ENCODE measurements around the gene GDPD5.

GDPD5 gene

DNA sequence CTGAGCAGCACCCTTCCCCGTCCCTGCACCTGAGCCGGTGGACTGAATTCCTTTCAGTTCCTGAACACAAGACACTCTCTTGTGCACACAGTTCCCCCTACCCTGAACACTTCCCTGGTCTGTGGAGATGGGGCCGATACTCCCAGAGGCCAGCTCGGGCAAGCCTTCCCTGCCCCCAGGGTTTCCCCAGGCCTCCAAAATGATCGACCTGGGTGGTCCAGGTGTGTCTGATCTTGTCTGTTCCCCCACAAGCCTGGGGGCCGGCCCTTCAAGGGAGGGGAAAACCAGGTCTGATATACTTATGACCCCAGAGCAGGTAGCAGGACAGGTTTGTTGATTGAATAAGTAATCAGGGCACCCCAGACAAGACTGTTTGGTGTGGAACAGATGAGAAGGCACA, 52.1 kb downstream of the GDPD5 start:
- H3K9me3 Mint-ChIP-seq: no peaks in the 10 kb centered on the region
- no peak overlapping the region for H3K27ac Mint-ChIP-seq
- DNase-seq: no peak
- peaks cover 14% of the 10 kb centered on the region for H3K4me1 Mint-ChIP-seq
- H3K36me3 Mint-ChIP-seq (ENCODE audit: low read depth): no peaks in the 10 kb centered on the region
- no peak for ATAC-seq
- no peaks in the 10 kb centered on the region for H3K27me3 Mint-ChIP-seq
- no peak overlapping the region for H3K4me3 Mint-ChIP-seq

DNA sequence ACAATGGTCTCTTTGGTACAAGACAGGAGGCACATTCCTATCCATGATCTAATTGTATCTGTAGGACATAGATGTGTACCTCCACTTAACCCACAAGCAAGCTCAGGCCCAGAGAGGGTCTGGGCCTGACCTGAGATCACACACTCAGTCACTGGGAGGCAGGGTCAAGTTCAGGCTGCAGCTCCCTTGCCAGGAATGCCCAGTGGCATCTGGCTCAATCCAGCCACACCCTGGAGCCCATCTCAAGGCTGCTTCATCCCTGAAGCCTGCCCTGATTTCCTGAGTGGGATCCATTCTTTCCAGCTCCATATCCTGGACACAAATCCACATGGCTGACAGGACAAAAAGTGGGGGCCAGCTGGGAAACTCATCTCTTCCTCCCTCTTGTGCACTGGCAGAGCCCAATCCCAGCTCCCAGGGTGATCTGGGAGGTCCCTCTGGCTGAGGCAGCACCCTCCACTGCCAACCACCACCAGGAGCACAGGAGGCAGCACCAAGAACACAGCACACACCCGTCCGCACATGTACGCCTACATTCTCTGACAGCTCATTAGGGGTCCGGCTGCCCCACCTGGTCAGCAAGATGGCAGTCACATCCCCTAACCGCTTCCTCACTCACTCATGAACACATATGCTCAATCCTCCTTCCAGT, 53.5 kb downstream of the GDPD5 start:
- H3K27ac Mint-ChIP-seq: no peak overlapping the region
- no peak overlapping the region for H3K4me3 Mint-ChIP-seq
- DNase-seq (no peak), ATAC-seq (no peak)
- H3K27me3 Mint-ChIP-seq: no peaks in the 10 kb centered on the region
- H3K4me1 Mint-ChIP-seq: peaks cover 14% of the 10 kb centered on the region
- no peaks in the 10 kb centered on the region for H3K9me3 Mint-ChIP-seq
- H3K36me3 Mint-ChIP-seq (ENCODE audit: low read depth): no peaks in the 10 kb centered on the region

DNA sequence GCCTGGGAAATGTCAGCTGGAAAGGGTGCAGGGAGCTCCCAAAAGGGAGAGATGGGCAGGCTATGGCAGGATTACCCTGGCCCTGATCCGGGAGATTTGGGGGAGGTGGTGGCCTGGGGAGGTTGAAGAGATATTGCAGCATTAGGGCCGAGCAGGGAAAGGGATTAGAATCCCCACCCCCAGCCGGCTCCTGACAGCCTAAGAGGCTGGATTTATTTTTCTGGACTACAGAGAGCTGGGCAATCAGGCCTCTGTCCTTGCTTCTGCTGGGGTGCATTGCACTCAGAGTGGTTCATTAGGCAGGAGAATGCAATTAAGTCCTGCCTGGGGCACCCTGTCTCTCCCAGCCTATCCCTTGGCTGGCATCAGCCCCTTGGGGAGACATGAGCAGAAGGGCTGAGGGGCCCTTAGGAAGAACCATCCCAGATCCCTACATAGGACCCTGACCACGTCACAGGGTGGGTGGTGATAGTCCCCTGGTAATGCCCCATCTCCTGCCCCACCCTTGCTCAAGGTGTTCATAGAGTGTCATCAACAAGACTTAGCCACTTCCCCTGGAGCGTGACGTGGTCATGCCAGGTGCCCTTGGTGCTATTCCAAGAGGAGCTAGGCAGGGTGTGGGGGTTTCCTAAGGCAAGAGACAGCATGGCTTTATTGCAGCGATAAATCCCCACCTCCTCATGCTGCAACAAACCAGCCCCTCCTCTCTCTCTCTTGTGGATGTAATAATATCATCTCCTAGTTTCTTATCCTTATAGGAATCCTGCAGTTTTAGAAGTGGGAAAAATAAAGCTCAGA, 54.4 kb downstream of the GDPD5 start:
- Mint-ChIP-seq H3K4me3 (no peak overlapping the region), H3K27ac (no peak overlapping the region), H3K36me3 (ENCODE audit: low read depth) (no peaks in the 10 kb centered on the region), H3K9me3 (no peaks in the 10 kb centered on the region), H3K4me1 (peaks cover 14% of the 10 kb centered on the region), H3K27me3 (no peaks in the 10 kb centered on the region)
- DNase-seq: no peak
- no peak for ATAC-seq

DNA sequence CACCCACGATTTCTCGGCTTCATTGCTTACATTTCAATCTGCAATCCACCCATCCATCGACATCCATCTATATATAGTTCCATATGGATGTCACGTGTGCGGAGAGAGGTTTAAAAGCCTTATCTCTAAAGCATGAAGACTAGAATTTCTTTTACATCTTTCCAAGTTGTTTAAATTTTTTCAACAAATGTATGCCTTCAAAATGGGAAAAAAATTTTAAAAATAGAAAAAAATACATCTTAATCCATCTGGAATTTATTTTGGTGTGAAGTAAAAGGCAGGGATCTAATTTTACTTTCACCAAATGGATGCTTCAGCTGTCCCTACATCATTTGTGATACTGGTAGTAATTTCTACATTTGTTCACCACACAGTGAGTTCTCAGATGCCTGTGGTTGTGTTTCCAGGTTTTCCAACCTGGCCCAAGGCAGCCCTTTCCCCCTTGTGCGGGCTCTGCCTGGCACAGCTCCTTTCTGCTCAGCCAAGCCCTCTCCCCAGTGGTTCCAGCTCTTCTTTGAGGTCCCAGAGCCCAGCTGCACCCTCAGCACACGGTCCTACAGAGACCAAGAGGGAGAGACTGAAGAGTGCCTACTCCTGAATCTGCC, 55.2 kb downstream of the GDPD5 start:
- DNase-seq (no peak), ATAC-seq (no peak)
- Mint-ChIP-seq H3K36me3 (ENCODE audit: low read depth) (no peaks in the 10 kb centered on the region), H3K27ac (no peak overlapping the region), H3K4me1 (peaks cover 7% of the 10 kb centered on the region), H3K4me3 (no peak overlapping the region), H3K27me3 (no peaks in the 10 kb centered on the region), H3K9me3 (no peaks in the 10 kb centered on the region)

DNA sequence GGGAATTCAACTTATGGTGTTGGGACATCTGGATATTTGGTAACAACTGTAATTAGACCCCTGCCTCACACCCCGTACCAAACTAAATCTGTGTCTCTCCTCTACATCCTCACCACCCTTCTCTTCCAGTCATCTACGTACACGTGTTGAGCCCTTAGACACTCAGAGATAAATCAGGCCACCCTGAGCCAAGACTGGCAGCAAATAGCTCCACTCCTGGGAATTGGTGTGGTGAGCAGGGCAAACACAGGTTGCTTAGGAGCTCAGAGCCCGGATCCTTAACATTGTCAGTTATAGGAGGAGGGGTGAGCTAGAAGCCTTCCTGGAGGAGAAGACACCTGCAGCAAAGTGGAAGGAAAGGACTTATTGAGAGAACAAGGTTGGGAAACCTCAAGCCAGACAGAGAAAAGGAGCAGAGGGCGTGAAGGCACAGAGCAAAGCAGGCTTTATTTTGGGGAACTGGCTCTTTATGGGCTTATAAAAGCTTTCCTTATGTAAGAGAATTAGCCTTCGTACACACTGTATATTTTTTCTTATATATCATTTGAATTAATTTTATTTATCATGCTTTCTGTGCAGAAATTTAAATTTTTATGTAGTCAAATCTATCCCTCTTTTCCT, 55.8 kb downstream of the GDPD5 start:
- no peak overlapping the region for H3K4me3 Mint-ChIP-seq
- no peaks in the 10 kb centered on the region for H3K36me3 Mint-ChIP-seq (ENCODE audit: low read depth)
- peaks cover under 1% of the 10 kb centered on the region for H3K4me1 Mint-ChIP-seq
- ATAC-seq: no peak
- H3K27me3 Mint-ChIP-seq: no peaks in the 10 kb centered on the region
- H3K9me3 Mint-ChIP-seq: no peaks in the 10 kb centered on the region
- DNase-seq: no peak
- H3K27ac Mint-ChIP-seq: no peak overlapping the region

DNA sequence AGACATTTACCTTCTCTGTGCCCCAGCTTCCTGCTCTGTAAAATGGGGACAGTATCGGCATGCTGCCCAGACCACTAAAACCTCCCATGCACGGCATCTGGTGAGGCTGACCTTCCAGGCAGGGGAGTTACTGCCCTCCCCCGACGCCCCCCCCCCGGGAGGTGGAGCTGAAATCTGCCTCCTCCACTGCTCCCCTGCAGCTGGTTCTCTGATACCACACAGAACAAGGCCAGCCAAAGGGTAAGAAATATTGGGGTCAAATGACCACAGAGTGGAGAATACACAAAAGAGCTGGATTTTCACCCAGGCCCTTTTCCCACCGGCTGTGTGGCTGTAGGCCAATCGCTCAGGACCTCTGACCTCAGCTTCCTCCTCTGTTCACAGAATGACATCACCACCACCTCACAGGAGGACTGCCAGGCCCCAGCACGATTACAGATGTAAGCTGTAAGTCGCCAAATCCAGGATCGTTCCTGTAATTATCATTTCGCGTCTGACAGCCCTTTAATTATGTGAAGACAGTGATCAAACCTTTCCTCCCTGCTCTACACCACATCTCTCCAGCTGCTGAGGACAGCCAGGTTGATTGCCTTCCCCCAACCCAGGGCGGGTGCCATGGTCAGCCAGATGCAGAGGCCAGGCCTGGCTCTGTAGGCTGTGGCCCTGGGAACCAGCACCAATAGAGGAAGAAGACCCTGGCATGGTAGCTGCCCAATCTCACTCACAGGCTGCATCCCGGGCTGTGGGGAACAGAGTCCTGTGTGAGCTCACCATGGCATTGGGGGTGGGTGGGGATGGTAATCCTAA, 57.0 kb downstream of the GDPD5 start:
- Mint-ChIP-seq H3K4me1 (no peaks in the 10 kb centered on the region), H3K4me3 (no peak overlapping the region), H3K36me3 (ENCODE audit: low read depth) (no peaks in the 10 kb centered on the region), H3K9me3 (no peaks in the 10 kb centered on the region), H3K27me3 (no peaks in the 10 kb centered on the region), H3K27ac (no peak overlapping the region)
- DNase-seq (no peak), ATAC-seq (no peak)

DNA sequence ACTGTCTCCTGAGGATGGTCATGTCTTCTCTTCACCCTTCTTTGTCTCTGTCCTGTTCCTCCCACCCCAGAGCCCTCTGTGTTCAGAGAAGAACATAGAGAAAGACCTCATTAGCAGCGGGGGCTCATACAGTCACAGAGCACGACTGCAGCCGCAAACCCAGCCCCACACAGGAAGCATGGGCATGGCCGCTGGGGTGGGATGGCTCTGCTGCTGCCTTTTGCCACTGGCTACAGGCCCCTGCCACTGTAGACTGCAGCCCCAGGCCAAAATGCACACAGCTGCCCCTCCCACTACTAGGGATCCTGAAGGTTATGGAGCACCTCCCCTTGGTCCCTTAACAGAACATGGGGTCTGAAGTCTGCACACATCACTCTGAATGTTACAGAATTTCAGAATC, 57.9 kb downstream of the GDPD5 start:
- ATAC-seq: no peak
- no peak for DNase-seq
- Mint-ChIP-seq H3K27ac (no peak overlapping the region), H3K4me1 (no peaks in the 10 kb centered on the region), H3K36me3 (ENCODE audit: low read depth) (no peaks in the 10 kb centered on the region), H3K27me3 (no peaks in the 10 kb centered on the region), H3K4me3 (no peak overlapping the region), H3K9me3 (no peaks in the 10 kb centered on the region)

DNA sequence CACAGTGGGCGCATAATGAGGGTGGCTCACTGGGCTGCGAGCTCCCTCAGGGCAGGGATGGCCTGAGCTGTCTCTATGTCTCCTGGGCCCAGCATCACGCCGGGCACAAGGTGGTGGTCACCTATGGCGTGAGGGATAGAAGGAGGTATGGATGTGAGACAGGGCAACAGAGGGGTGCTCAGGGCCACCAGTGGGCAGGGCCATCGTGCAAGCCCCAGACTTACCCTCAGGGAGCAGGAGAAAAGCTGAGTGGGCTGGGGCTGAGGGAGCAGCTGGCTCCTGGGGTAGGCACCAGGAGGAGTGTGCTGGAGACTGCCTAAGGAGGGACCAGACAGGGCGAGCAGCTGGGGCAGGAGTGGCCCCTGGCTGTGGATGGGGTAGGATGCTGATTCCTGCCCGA, 58.4 kb downstream of the GDPD5 start:
- no peak overlapping the region for H3K27ac Mint-ChIP-seq
- no peak for DNase-seq
- H3K36me3 Mint-ChIP-seq (ENCODE audit: low read depth): no peaks in the 10 kb centered on the region
- H3K27me3 Mint-ChIP-seq: no peaks in the 10 kb centered on the region
- no peak overlapping the region for H3K4me3 Mint-ChIP-seq
- H3K9me3 Mint-ChIP-seq: no peaks in the 10 kb centered on the region
- ATAC-seq: no peak
- H3K4me1 Mint-ChIP-seq: no peaks in the 10 kb centered on the region

DNA sequence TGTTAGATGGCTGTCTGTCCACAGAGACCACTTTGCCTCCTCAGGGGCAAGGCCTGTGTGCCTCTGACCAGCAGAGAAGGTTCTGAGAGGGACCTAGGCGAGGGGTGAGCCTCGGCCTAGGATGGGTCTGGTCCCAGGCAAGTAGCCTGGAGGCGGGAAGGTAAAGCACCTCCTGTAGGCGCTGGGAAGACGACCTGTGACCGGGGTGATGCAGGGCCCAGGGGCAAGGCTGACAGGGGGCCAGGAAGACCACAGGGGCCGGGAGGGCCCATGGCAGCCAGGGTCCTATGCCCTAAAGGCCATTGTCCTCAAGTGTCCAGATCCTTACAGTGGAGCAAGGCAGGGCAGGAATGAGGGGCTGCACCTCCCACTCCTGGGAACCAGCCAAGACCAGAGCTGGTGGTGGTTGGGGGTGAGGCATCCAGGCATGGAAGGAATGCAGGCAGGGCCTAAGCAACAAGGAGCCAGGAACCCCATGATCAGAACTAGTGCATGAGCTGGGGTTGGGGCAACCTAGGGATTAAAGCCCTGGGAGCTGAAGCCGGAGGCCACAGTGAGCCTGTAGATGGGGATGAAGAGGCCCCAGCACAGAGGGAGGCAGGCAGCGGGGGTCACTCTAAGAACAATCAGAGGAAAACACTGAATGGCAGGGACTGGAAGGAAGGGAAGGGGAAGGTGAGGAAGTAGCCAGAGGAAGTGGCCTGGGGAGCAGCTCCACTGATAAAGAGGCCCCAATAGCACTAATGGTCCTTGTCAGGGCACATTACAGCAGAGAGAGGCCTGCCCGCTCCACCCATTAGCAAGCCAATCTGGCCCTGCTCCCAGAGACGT, 59.8 kb downstream of the GDPD5 start:
- no peaks in the 10 kb centered on the region for H3K4me1 Mint-ChIP-seq
- DNase-seq (no peak), ATAC-seq (no peak)
- no peaks in the 10 kb centered on the region for H3K36me3 Mint-ChIP-seq (ENCODE audit: low read depth)
- no peak overlapping the region for H3K4me3 Mint-ChIP-seq
- no peak overlapping the region for H3K27ac Mint-ChIP-seq
- no peaks in the 10 kb centered on the region for H3K9me3 Mint-ChIP-seq
- H3K27me3 Mint-ChIP-seq: no peaks in the 10 kb centered on the region

DNA sequence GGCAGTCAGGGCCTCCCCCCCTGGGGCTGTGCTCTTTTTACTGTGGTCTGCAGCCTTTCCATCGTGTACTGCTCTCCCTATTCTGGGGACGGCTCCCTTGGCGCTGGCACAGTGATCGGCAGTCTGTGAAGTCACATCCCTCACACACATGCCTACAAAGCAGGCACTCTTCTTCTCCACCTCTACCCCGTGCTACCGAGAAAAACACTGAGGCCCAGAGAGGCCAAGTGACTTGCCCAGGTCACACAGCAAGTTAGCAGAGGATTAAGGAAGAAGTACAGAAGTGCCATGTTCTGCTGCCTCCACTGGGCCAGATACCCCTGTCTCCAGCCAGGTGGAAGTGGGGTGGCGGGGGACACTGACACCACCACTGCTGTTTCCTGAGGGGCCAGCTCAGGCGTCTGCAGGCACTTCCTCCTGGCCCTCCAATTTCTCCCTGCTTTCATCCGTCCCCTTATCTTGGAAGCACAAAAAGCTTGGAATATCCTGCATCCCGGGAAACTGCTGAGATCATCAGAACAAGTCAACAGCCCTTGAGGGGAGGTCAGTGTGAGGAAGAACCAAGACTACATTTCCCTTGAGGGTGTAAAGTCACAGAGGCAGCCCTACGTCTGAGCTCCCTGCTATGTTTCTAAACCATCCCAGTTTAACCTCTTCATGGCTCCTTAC, 62.5 kb downstream of the GDPD5 start:
- Mint-ChIP-seq H3K27me3 (no peaks in the 10 kb centered on the region), H3K27ac (no peak overlapping the region), H3K36me3 (ENCODE audit: low read depth) (no peaks in the 10 kb centered on the region), H3K4me1 (no peaks in the 10 kb centered on the region), H3K9me3 (no peaks in the 10 kb centered on the region), H3K4me3 (no peak overlapping the region)
- ATAC-seq (no peak), DNase-seq (no peak)

DNA sequence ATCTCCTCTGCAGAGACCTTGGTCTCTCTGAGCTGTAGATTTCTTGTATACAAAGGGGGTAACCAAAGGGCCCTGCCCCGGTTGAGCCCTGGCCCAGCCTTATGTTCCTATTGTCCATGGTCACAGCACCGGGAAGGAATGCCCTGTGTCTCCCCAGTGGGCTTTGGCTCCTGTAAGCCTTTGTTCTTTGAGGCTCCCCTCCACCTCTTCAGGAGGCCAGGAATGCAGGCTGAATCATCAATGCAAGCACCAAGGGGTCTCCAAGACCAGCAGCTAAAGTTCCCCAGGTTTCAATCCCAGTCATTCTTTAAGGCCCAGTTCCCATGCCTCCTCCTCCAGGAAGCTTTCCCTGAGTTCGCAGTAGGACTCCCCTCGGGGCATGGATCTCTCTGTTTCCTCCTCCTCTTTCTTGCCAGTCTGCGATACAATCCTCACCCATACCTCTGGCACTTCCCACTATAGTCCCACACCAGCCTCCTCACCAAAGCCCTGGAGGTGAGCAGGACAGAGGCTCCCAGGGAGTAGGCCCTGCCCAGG, 63.6 kb downstream of the GDPD5 start:
- Mint-ChIP-seq H3K4me3 (no peak overlapping the region), H3K27ac (no peak overlapping the region), H3K4me1 (no peaks in the 10 kb centered on the region), H3K9me3 (no peaks in the 10 kb centered on the region), H3K27me3 (no peaks in the 10 kb centered on the region), H3K36me3 (ENCODE audit: low read depth) (no peaks in the 10 kb centered on the region)
- ATAC-seq (no peak), DNase-seq (no peak)

DNA sequence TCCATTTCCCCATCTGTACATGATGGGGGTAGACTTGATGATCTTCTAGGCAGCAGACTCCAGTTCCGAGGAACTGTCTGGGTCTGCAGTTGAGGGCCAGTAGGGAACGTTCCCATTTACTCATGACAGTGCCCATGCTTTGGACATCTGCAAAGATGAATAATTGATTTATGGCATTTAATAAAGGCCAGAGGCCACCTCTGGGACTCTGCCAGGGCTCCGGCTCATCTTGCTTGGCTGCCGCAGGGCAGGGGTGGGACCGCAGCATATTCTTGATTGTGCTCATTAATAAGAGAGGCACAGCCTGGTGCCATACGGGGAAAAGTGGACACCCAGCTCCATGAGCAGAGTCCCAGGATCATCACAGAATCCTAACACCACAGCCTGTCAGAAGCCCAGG, 64.6 kb downstream of the GDPD5 start:
- Mint-ChIP-seq H3K4me1 (no peaks in the 10 kb centered on the region), H3K9me3 (no peaks in the 10 kb centered on the region), H3K27me3 (no peaks in the 10 kb centered on the region), H3K27ac (no peak overlapping the region), H3K4me3 (no peak overlapping the region), H3K36me3 (ENCODE audit: low read depth) (no peaks in the 10 kb centered on the region)
- no peak for ATAC-seq
- no peak for DNase-seq

DNA sequence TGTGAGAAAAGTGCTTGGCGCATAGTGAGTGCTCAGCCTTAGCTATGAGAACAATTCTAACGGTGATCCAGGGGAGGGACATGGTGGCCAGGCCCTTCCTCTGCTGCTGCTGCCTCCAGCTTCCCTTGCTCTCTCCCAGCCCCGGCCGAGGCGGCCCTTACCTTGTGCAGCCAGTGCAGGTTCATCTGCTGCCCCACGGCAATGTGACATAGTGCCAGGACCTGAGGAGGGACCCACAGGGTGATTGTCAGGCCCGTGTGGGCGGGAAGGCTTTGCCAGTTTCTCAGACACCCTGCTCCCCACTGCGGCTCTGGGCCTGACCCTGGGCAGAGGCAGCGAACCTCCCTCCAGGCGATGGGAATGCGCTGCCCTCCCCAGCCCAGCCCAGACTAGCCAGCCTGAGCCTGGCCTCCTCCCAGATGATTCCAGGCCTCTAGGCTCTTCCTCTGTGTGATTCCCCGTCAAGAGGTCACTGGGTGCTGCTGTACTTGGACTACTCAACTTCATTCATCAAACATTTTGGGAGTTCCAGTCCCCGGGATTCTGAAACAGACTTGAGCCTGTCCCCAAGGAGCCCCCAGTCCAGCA, 69.1 kb downstream of the GDPD5 start:
- no peak for ATAC-seq
- no peak overlapping the region for H3K4me3 Mint-ChIP-seq
- no peaks in the 10 kb centered on the region for H3K9me3 Mint-ChIP-seq
- H3K27ac Mint-ChIP-seq: no peak overlapping the region
- no peaks in the 10 kb centered on the region for H3K27me3 Mint-ChIP-seq
- no peaks in the 10 kb centered on the region for H3K36me3 Mint-ChIP-seq (ENCODE audit: low read depth)
- H3K4me1 Mint-ChIP-seq: no peaks in the 10 kb centered on the region
- DNase-seq: no peak

All from activated naive CD8-positive, alpha-beta T cell treated with anti-CD3 and anti-CD28 coated beads, Interleukin-2, amount 50 U/mL, for 24 hours (primary cell).